WTC11 (cell line): ENCODE measurements around the gene IFNGR2. TPM values are rescaled to one million over a fixed set of nuclear protein-coding genes. Genes with fewer than 3 reads are reported as not detected.

ENCODE experiments used
- ATAC-seq: fragments of 200-7000 bp; cut with Tn5 transposase; 2 replicates; pipeline ENCODE4 v1.10.0; 2021; ENCODE audit warnings: mild to moderate bottlenecking, moderate library complexity
- CTCF ChIA-PET: fragments of 300-600 bp; sonication (Branson Sonifier 250); formaldehyde crosslinking; loops from one replicate; lab custom pipeline; 2021; ENCODE audit warnings: antibody characterized with exemption; lab: Charles Lee
- POLR2A ChIA-PET: fragments of 350-600 bp; sonication (Branson Sonifier 250); formaldehyde crosslinking; loops from one replicate; lab custom pipeline; 2021; ENCODE audit warnings: antibody characterized with exemption; lab: Charles Lee
- DNase-seq: peaks from one replicate; pipeline ENCODE4 v3.0.0; 2021; ENCODE audit warnings: low spot score
- H3K27ac Mint-ChIP-seq: 2 replicates; pipeline ENCODE4 v1.8.0; 2021; ENCODE audit warnings: mixed read lengths
- H3K27me3 Mint-ChIP-seq: 2 replicates; pipeline ENCODE4 v1.8.0; 2021; ENCODE audit warnings: low read depth, mild to moderate bottlenecking, moderate library complexity, mixed read lengths
- H3K36me3 Mint-ChIP-seq: 2 replicates; pipeline ENCODE4 v1.8.0; 2021; ENCODE audit warnings: mixed read lengths
- H3K4me1 Mint-ChIP-seq: 2 replicates; pipeline ENCODE4 v1.8.0; 2022; ENCODE audit warnings: mixed read lengths
- H3K4me3 Mint-ChIP-seq: 2 replicates; pipeline ENCODE4 v1.8.0; 2021; ENCODE audit warnings: mild to moderate bottlenecking, moderate library complexity, mixed read lengths
- H3K9me3 Mint-ChIP-seq: 2 replicates; pipeline ENCODE4 v1.8.0; 2021; ENCODE audit warnings: mixed read lengths
- ATF1 ChIP-seq: sonication (generic); formaldehyde crosslinking; IDR thresholded peaks from 2 replicates; pipeline ENCODE4 v1.8.1; 2023; ENCODE audit warnings: mild to moderate bottlenecking, moderate library complexity, missing genetic modification reagents
- ETV6 ChIP-seq: sonication (generic); formaldehyde crosslinking; IDR thresholded peaks from 2 replicates; pipeline ENCODE4 v1.8.1; 2022; ENCODE audit warnings: mild to moderate bottlenecking, missing genetic modification reagents
- FOXK1 ChIP-seq: sonication (generic); formaldehyde crosslinking; IDR thresholded peaks from 2 replicates; pipeline ENCODE4 v1.8.0; 2022; ENCODE audit warnings: mild to moderate bottlenecking, moderate library complexity, missing genetic modification reagents
- JAZF1 ChIP-seq: fragments of 250-450 bp; sonication (Bioruptor Pico); IDR thresholded peaks from 2 replicates; pipeline ENCODE4 v1.9.0; 2021; ENCODE audit warnings: moderate library complexity, mild to moderate bottlenecking, inconsistent platforms
- NR1H2 ChIP-seq: sonication (generic); formaldehyde crosslinking; IDR thresholded peaks from 2 replicates; pipeline ENCODE4 v1.9.0; 2021; ENCODE audit warnings: mild to moderate bottlenecking, moderate library complexity, missing genetic modification reagents
- NR2C2 ChIP-seq: sonication (generic); formaldehyde crosslinking; IDR thresholded peaks from 2 replicates; pipeline ENCODE4 v1.8.0; 2022; ENCODE audit warnings: mild to moderate bottlenecking, missing genetic modification reagents
- PRRX2 ChIP-seq: fragments of 250-450 bp; sonication (Bioruptor Pico); IDR thresholded peaks from 2 replicates; pipeline ENCODE4 v1.8.0; 2021; ENCODE audit warnings: mild to moderate bottlenecking
- RELA ChIP-seq: sonication (generic); formaldehyde crosslinking; IDR thresholded peaks from 2 replicates; pipeline ENCODE4 v1.8.1; 2022; ENCODE audit warnings: missing genetic modification reagents, mild to moderate bottlenecking, borderline replicate concordance
- ZNF121 ChIP-seq: sonication (generic); formaldehyde crosslinking; IDR thresholded peaks from 2 replicates; pipeline ENCODE4 v1.8.0; 2023; ENCODE audit warnings: missing genetic modification reagents
- ZNF317 ChIP-seq: sonication (generic); formaldehyde crosslinking; IDR thresholded peaks from 2 replicates; pipeline ENCODE4 v1.8.1; 2023; ENCODE audit warnings: low read depth, mild to moderate bottlenecking, moderate library complexity, missing genetic modification reagents, borderline replicate concordance
- ZNF396 ChIP-seq: fragments of 250-450 bp; sonication (Bioruptor Pico); IDR thresholded peaks from 2 replicates; pipeline ENCODE4 v1.8.0; 2021; ENCODE audit warnings: mild to moderate bottlenecking, moderate library complexity, borderline replicate concordance
- total RNA-seq: library from RNA; stranded (reverse); gene quantifications from 3 replicates; pipeline ENCODE4 v1.2.3, GENCODE V29; 2021
- TF ChIP-seq, protein P1 (sequence below): sonication (generic); formaldehyde crosslinking; IDR thresholded peaks from 2 replicates; pipeline ENCODE4 v1.8.1; 2023; ENCODE audit warnings: mild to moderate bottlenecking, moderate library complexity, missing genetic modification reagents
- TF ChIP-seq, protein P2 (sequence below): sonication (generic); formaldehyde crosslinking; IDR thresholded peaks from 2 replicates; pipeline ENCODE4 v1.8.1; 2022; ENCODE audit warnings: mild to moderate bottlenecking, moderate library complexity, missing genetic modification reagents
- TF ChIP-seq, protein P3 (sequence below): sonication (generic); formaldehyde crosslinking; IDR thresholded peaks from 2 replicates; pipeline ENCODE4 v1.8.0; 2022; ENCODE audit warnings: mild to moderate bottlenecking, missing genetic modification reagents
- TF ChIP-seq, protein P4 (sequence below): sonication (generic); formaldehyde crosslinking; IDR thresholded peaks from 2 replicates; pipeline ENCODE4 v1.8.1; 2022; ENCODE audit warnings: missing genetic modification reagents, borderline replicate concordance
- TF ChIP-seq, protein P5 (sequence below): fragments of 250-450 bp; sonication (Bioruptor Pico); IDR thresholded peaks from 2 replicates; pipeline ENCODE4 v1.9.0; 2021; ENCODE audit warnings: mild to moderate bottlenecking, borderline replicate concordance
- TF ChIP-seq, protein P6 (sequence below): sonication (generic); formaldehyde crosslinking; IDR thresholded peaks from 2 replicates; pipeline ENCODE4 v1.8.1; 2023; ENCODE audit warnings: mild to moderate bottlenecking, missing genetic modification reagents, moderate library complexity
- TF ChIP-seq, protein P7 (sequence below): fragments of 200-600 bp; IDR thresholded peaks from 2 replicates; pipeline ENCODE4 v1.8.0; 2022; ENCODE audit warnings: antibody characterized with exemption
- TF ChIP-seq, protein P8 (sequence below): sonication (generic); formaldehyde crosslinking; IDR thresholded peaks from 2 replicates; pipeline ENCODE4 v1.8.0; 2022; ENCODE audit warnings: mild to moderate bottlenecking, missing genetic modification reagents

The IFNGR2 gene
- total RNA-seq, 1 experiment from 2014 or later = 34.1 TPM

DNA sequence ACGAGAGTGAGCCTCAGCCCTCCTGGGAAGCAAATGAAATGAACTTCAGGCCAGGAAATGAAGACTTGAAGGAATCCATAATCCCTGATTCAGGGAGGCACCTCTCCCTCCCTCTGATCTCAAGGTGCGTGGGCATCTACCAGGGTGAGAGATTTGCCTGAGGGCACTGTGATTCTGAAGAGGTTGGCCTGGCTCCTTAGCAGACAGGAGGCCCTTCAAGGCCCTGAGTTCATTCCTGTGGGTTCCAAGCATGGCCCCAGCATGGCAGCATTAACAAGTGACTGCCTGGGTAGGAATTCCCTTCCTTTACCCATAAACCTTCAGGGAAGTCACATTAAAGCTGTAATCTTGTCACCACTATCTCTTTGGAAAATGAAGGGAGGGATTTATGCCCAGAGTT lies 29.8 kb upstream of the IFNGR2 start:
- peaks cover 21% of the 10 kb centered on the region for H3K36me3 Mint-ChIP-seq
- no peak for DNase-seq
- H3K27me3 Mint-ChIP-seq = no peaks in the 10 kb centered on the region; the same call in 1 of the 2 replicates
- ATAC-seq = no peak
- H3K9me3 Mint-ChIP-seq = peaks cover 21% of the 10 kb centered on the region
- TF ChIP-seq ZNF317 (CRISPR knock-in tag) = no peak
- TF ChIP-seq, protein P1, sequence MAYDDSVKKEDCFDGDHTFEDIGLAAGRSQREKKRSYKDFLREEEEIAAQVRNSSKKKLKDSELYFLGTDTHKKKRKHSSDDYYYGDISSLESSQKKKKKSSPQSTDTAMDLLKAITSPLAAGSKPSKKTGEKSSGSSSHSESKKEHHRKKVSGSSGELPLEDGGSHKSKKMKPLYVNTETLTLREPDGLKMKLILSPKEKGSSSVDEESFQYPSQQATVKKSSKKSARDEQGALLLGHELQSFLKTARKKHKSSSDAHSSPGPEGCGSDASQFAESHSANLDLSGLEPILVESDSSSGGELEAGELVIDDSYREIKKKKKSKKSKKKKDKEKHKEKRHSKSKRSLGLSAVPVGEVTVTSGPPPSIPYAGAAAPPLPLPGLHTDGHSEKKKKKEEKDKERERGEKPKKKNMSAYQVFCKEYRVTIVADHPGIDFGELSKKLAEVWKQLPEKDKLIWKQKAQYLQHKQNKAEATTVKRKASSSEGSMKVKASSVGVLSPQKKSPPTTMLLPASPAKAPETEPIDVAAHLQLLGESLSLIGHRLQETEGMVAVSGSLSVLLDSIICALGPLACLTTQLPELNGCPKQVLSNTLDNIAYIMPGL (CRISPR knock-in tag) = no peak
- TF ChIP-seq, protein P2, sequence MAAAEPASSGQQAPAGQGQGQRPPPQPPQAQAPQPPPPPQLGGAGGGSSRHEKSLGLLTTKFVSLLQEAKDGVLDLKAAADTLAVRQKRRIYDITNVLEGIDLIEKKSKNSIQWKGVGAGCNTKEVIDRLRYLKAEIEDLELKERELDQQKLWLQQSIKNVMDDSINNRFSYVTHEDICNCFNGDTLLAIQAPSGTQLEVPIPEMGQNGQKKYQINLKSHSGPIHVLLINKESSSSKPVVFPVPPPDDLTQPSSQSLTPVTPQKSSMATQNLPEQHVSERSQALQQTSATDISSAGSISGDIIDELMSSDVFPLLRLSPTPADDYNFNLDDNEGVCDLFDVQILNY (CRISPR knock-in tag) = no peak
- ChIA-PET CTCF (interaction anchor here (1.1 kb wide), 1 partner anchor 173 kb away, joined by 6 read pairs; no protein-coding TSS in a partner anchor), POLR2A (no interaction called here)
- peaks cover 4% of the 10 kb centered on the region; the same call in 1 of the 2 replicates for H3K4me1 Mint-ChIP-seq
- H3K4me3 Mint-ChIP-seq = no peak overlapping the region
- H3K27ac Mint-ChIP-seq = no peak overlapping the region

DNA sequence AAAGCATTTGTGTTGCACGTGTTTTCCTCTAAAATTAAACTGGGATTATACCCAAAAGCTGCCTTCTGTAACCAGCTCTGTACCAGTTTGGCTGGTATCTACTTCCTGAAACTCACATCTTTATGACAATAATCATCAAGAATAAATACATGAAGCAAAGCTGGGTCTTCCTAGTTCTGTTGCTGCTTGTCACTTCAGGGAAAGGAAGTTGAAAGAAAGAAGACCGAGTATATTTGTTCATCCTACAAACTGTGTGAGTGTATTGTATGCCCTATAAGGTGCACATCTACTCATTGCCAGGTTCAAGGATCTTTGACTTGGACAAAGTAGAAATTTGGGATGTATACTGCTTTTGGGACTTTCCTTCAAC lies 29.1 kb upstream of the IFNGR2 start:
- Mint-ChIP-seq H3K27ac (no peak overlapping the region), H3K27me3 (no peaks in the 10 kb centered on the region; the same call in 1 of the 2 replicates), H3K9me3 (peaks cover 18% of the 10 kb centered on the region), H3K4me1 (peaks cover 2% of the 10 kb centered on the region; the same call in 1 of the 2 replicates), H3K36me3 (peaks cover 18% of the 10 kb centered on the region), H3K4me3 (no peak overlapping the region)
- ATAC-seq (no peak), DNase-seq (no peak)
- CTCF ChIA-PET = interaction anchor here (1.1 kb wide), 1 partner anchor 174 kb away, joined by 6 read pairs; no protein-coding TSS in a partner anchor
- POLR2A ChIA-PET = no interaction called here
- TF ChIP-seq, protein P3, sequence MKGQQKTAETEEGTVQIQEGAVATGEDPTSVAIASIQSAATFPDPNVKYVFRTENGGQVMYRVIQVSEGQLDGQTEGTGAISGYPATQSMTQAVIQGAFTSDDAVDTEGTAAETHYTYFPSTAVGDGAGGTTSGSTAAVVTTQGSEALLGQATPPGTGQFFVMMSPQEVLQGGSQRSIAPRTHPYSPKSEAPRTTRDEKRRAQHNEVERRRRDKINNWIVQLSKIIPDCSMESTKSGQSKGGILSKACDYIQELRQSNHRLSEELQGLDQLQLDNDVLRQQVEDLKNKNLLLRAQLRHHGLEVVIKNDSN (CRISPR knock-in tag) = no peak
- TF ChIP-seq ZNF396 (CRISPR knock-in tag) = no peak
- TF ChIP-seq, protein P4, sequence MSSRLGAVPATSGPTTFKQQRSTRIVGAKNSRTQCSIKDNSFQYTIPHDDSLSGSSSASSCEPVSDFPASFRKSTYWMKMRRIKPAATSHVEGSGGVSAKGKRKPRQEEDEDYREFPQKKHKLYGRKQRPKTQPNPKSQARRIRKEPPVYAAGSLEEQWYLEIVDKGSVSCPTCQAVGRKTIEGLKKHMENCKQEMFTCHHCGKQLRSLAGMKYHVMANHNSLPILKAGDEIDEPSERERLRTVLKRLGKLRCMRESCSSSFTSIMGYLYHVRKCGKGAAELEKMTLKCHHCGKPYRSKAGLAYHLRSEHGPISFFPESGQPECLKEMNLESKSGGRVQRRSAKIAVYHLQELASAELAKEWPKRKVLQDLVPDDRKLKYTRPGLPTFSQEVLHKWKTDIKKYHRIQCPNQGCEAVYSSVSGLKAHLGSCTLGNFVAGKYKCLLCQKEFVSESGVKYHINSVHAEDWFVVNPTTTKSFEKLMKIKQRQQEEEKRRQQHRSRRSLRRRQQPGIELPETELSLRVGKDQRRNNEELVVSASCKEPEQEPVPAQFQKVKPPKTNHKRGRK (CRISPR knock-in tag) = no peak
- TF ChIP-seq, protein P5, sequence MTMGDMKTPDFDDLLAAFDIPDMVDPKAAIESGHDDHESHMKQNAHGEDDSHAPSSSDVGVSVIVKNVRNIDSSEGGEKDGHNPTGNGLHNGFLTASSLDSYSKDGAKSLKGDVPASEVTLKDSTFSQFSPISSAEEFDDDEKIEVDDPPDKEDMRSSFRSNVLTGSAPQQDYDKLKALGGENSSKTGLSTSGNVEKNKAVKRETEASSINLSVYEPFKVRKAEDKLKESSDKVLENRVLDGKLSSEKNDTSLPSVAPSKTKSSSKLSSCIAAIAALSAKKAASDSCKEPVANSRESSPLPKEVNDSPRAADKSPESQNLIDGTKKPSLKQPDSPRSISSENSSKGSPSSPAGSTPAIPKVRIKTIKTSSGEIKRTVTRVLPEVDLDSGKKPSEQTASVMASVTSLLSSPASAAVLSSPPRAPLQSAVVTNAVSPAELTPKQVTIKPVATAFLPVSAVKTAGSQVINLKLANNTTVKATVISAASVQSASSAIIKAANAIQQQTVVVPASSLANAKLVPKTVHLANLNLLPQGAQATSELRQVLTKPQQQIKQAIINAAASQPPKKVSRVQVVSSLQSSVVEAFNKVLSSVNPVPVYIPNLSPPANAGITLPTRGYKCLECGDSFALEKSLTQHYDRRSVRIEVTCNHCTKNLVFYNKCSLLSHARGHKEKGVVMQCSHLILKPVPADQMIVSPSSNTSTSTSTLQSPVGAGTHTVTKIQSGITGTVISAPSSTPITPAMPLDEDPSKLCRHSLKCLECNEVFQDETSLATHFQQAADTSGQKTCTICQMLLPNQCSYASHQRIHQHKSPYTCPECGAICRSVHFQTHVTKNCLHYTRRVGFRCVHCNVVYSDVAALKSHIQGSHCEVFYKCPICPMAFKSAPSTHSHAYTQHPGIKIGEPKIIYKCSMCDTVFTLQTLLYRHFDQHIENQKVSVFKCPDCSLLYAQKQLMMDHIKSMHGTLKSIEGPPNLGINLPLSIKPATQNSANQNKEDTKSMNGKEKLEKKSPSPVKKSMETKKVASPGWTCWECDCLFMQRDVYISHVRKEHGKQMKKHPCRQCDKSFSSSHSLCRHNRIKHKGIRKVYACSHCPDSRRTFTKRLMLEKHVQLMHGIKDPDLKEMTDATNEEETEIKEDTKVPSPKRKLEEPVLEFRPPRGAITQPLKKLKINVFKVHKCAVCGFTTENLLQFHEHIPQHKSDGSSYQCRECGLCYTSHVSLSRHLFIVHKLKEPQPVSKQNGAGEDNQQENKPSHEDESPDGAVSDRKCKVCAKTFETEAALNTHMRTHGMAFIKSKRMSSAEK = no peak
- TF ChIP-seq, protein P6, sequence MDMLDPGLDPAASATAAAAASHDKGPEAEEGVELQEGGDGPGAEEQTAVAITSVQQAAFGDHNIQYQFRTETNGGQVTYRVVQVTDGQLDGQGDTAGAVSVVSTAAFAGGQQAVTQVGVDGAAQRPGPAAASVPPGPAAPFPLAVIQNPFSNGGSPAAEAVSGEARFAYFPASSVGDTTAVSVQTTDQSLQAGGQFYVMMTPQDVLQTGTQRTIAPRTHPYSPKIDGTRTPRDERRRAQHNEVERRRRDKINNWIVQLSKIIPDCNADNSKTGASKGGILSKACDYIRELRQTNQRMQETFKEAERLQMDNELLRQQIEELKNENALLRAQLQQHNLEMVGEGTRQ (CRISPR knock-in tag) = no peak
- no peak for TF ChIP-seq RELA (CRISPR knock-in tag)
- TF ChIP-seq NR2C2 (CRISPR knock-in tag) = no peak
- no peak for TF ChIP-seq ETV6 (CRISPR knock-in tag)
- TF ChIP-seq, protein P2 (CRISPR knock-in tag) = no peak
- TF ChIP-seq, protein P7, sequence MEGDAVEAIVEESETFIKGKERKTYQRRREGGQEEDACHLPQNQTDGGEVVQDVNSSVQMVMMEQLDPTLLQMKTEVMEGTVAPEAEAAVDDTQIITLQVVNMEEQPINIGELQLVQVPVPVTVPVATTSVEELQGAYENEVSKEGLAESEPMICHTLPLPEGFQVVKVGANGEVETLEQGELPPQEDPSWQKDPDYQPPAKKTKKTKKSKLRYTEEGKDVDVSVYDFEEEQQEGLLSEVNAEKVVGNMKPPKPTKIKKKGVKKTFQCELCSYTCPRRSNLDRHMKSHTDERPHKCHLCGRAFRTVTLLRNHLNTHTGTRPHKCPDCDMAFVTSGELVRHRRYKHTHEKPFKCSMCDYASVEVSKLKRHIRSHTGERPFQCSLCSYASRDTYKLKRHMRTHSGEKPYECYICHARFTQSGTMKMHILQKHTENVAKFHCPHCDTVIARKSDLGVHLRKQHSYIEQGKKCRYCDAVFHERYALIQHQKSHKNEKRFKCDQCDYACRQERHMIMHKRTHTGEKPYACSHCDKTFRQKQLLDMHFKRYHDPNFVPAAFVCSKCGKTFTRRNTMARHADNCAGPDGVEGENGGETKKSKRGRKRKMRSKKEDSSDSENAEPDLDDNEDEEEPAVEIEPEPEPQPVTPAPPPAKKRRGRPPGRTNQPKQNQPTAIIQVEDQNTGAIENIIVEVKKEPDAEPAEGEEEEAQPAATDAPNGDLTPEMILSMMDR = no peak
- TF ChIP-seq, protein P8, sequence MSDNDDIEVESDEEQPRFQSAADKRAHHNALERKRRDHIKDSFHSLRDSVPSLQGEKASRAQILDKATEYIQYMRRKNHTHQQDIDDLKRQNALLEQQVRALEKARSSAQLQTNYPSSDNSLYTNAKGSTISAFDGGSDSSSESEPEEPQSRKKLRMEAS = no peak
- no peak for TF ChIP-seq PRRX2
- TF ChIP-seq ATF1 (CRISPR knock-in tag) = no peak
- TF ChIP-seq JAZF1 (CRISPR knock-in tag) = no peak
- no peak for TF ChIP-seq FOXK1 (CRISPR knock-in tag)
- TF ChIP-seq ZNF121 (CRISPR knock-in tag) = no peak
- TF ChIP-seq NR1H2 = no peak
